ENCODE results near the gene OXCT1. TPM values are rescaled to one million over a fixed set of nuclear protein-coding genes. Genes with fewer than 3 reads are reported as not detected.
A peak's percentile ranks its signal among the peaks of the same experiment; 100 is the strongest.

Gene OXCT1
- total and polyA plus RNA-seq, 8 donors: 1.8 to 8.2 (median 3.0) TPM

GRCh38 chr5:41835645-41836044 is 34.6 kb downstream of the OXCT1 start:
- Histone ChIP-seq H3K36me3 (no peaks in the 10 kb centered on the region), H3K27ac (no peak overlapping the region), H3K4me1 (no peaks in the 10 kb centered on the region), H3K4me3 (no peak overlapping the region), H3K9me3 (no peaks in the 10 kb centered on the region), H3K27me3 (no peaks in the 10 kb centered on the region)
- no peak for TF ChIP-seq CTCF (IDR thresholded peaks at IDR 0.05)
- DNase-seq: no peak
- peak in 3 of 4 donors; percentile 22 to 79 (median 35) for ATAC-seq
- no peak for FAIRE-seq
- intact Hi-C loops (cut with DNase I): no loop called here
- WGBS, 2 donors: 56 to 64% methylated on average over 3 of the region's 3 CpGs

- no peaks in the 10 kb centered on the region for H3K36me3 ChIP-seq
- ATAC-seq (no peak), FAIRE-seq (no peak), DNase-seq (no peak)
- no peaks in the 10 kb centered on the region for H3K4me1 ChIP-seq
- no peaks in the 10 kb centered on the region for H3K27me3 ChIP-seq
- no peak for TF ChIP-seq CTCF (IDR thresholded peaks at IDR 0.05)
- intact Hi-C loops (cut with DNase I): no loop called here
- H3K4me3 ChIP-seq: no peak overlapping the region
- no peak overlapping the region for H3K27ac ChIP-seq
- 32 to 54% methylated on average over 1 of the region's 1 CpG for WGBS, 2 donors
- H3K9me3 ChIP-seq: no peaks in the 10 kb centered on the region
Measured at GRCh38 chr5:41834506-41834905, 35.7 kb downstream of the OXCT1 start.

- 81 to 83% methylated on average over 3 of the region's 3 CpGs for WGBS, 2 donors
- Histone ChIP-seq H3K4me1 (no peaks in the 10 kb centered on the region), H3K4me3 (no peak overlapping the region), H3K36me3 (no peaks in the 10 kb centered on the region), H3K9me3 (no peaks in the 10 kb centered on the region), H3K27ac (no peak overlapping the region), H3K27me3 (no peaks in the 10 kb centered on the region)
- no peak for DNase-seq
- no peak for FAIRE-seq
- no peak for TF ChIP-seq CTCF (IDR thresholded peaks at IDR 0.05)
- ATAC-seq: no peak
- intact Hi-C loops (cut with DNase I): no loop called here
Measured at GRCh38 chr5:41832430-41832829, 37.8 kb downstream of the OXCT1 start.

GRCh38 chr5:41831155-41831554 is 39.1 kb downstream of the OXCT1 start:
- no peak overlapping the region for H3K4me3 ChIP-seq
- no peak for TF ChIP-seq CTCF (IDR thresholded peaks at IDR 0.05)
- no peaks in the 10 kb centered on the region for H3K9me3 ChIP-seq
- intact Hi-C loops (cut with DNase I): no loop called here
- 94 to 95% methylated on average over 3 of the region's 3 CpGs for WGBS, 2 donors
- H3K36me3 ChIP-seq: no peaks in the 10 kb centered on the region
- no peak overlapping the region for H3K27ac ChIP-seq
- no peak for ATAC-seq
- H3K27me3 ChIP-seq: no peaks in the 10 kb centered on the region
- FAIRE-seq: no peak
- no peaks in the 10 kb centered on the region for H3K4me1 ChIP-seq
- no peak for DNase-seq

GRCh38 chr5:41827792-41828191 is 42.4 kb downstream of the OXCT1 start:
- no peak for ATAC-seq
- WGBS, 2 donors: 98 to 100% methylated on average over 1 of the region's 1 CpG

More at GRCh38 chr5:41827792-41828191, 42.4 kb downstream of the OXCT1 start:
- Histone ChIP-seq H3K36me3 (no peaks in the 10 kb centered on the region), H3K27ac (no peak overlapping the region), H3K4me3 (no peak overlapping the region), H3K4me1 (no peaks in the 10 kb centered on the region), H3K9me3 (no peaks in the 10 kb centered on the region), H3K27me3 (no peaks in the 10 kb centered on the region)
- no peak for DNase-seq
- no peak for TF ChIP-seq CTCF (IDR thresholded peaks at IDR 0.05)
- intact Hi-C loops (cut with DNase I): no loop called here
- FAIRE-seq: no peak
